Osteocyte (in vitro differentiated cells): ENCODE results near the gene ANKS1B. TPM values are rescaled to one million over a fixed set of nuclear protein-coding genes. Genes with fewer than 3 reads are reported as not detected.
A peak's percentile ranks its signal among the peaks of the same experiment; 100 is the strongest.

Source experiments
- DNase-seq: peaks from one replicate; pipeline ENCODE4 v3.0.0; 2021; ENCODE audit warnings: mixed read lengths; ENCODE audit not compliant: unreplicated experiment; ENCODE audit errors: extremely low spot score
- H3K27ac Mint-ChIP-seq: one replicate; pipeline ENCODE4 v1.8.0; 2021; ENCODE audit warnings: mild to moderate bottlenecking, mixed read lengths; ENCODE audit not compliant: unreplicated experiment
- H3K27me3 Mint-ChIP-seq: one replicate; pipeline ENCODE4 v1.8.0; 2021; ENCODE audit warnings: mixed read lengths; ENCODE audit not compliant: unreplicated experiment
- H3K36me3 Mint-ChIP-seq: one replicate; pipeline ENCODE4 v1.8.0; 2021; ENCODE audit warnings: mixed read lengths; ENCODE audit not compliant: unreplicated experiment
- H3K4me1 Mint-ChIP-seq: one replicate; pipeline ENCODE4 v1.8.0; 2021; ENCODE audit warnings: mixed read lengths; ENCODE audit not compliant: unreplicated experiment
- H3K4me3 Mint-ChIP-seq: one replicate; pipeline ENCODE4 v1.8.0; 2021; ENCODE audit warnings: mild to moderate bottlenecking, moderate library complexity, mixed read lengths; ENCODE audit not compliant: unreplicated experiment
- H3K9me3 Mint-ChIP-seq: one replicate; pipeline ENCODE4 v1.8.0; 2021; ENCODE audit warnings: mixed read lengths; ENCODE audit not compliant: unreplicated experiment
- total RNA-seq: library from RNA; stranded (reverse); gene quantifications from 2 replicates; pipeline ENCODE4 v1.2.1, GENCODE V29; 2021
- TF ChIP-seq, protein P1 (sequence below): fragments of 200-600 bp; sonication (generic); IDR thresholded peaks from 2 replicates; pipeline ENCODE4 v1.5.0; 2021; ENCODE audit warnings: antibody characterized with exemption, mild to moderate bottlenecking, moderate library complexity

Gene ANKS1B
- total RNA-seq, 1 donor from 2014 or later: 0.70 TPM

GRCh38 chr12:98754095-98754494 lies 1230.6 kb downstream of the ANKS1B start:
- TF ChIP-seq, protein P1, sequence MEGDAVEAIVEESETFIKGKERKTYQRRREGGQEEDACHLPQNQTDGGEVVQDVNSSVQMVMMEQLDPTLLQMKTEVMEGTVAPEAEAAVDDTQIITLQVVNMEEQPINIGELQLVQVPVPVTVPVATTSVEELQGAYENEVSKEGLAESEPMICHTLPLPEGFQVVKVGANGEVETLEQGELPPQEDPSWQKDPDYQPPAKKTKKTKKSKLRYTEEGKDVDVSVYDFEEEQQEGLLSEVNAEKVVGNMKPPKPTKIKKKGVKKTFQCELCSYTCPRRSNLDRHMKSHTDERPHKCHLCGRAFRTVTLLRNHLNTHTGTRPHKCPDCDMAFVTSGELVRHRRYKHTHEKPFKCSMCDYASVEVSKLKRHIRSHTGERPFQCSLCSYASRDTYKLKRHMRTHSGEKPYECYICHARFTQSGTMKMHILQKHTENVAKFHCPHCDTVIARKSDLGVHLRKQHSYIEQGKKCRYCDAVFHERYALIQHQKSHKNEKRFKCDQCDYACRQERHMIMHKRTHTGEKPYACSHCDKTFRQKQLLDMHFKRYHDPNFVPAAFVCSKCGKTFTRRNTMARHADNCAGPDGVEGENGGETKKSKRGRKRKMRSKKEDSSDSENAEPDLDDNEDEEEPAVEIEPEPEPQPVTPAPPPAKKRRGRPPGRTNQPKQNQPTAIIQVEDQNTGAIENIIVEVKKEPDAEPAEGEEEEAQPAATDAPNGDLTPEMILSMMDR: no peak
- Mint-ChIP-seq H3K27me3 (no peaks in the 10 kb centered on the region), H3K4me3 (no peak overlapping the region), H3K36me3 (no peaks in the 10 kb centered on the region), H3K27ac (no peak overlapping the region), H3K4me1 (peaks cover 18% of the 10 kb centered on the region), H3K9me3 (peaks cover 5% of the 10 kb centered on the region)
- no peak for DNase-seq

DNA sequence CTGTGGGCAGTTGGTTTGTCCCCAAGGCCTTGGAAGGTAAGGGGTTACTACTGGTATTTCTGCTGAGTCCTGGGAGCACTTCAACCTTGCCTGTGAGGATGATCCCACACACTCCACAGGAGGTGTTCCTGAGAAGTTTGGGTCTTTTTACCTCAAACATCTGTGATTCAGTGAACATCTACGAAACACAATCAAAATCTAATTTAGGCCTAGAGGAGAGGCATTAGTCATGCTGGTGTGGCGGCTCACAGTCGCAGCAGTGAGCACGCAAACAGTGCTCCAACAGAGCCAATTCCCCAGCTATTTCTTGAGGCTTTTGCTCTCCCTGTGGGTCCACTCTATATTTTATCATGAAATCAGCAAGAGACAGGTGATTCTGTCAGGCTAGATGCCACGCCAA lies 1232.0 kb downstream of the ANKS1B start:
- H3K4me1 Mint-ChIP-seq: peaks cover 18% of the 10 kb centered on the region
- TF ChIP-seq, protein P1: no peak
- H3K9me3 Mint-ChIP-seq: peaks cover 5% of the 10 kb centered on the region
- H3K27ac Mint-ChIP-seq: peak overlapping the region; percentile 58
- H3K27me3 Mint-ChIP-seq: no peaks in the 10 kb centered on the region
- DNase-seq: no peak
- no peaks in the 10 kb centered on the region for H3K36me3 Mint-ChIP-seq
- no peak overlapping the region for H3K4me3 Mint-ChIP-seq

- Mint-ChIP-seq H3K4me1 (peaks cover 18% of the 10 kb centered on the region), H3K9me3 (peaks cover 5% of the 10 kb centered on the region)
These were observed 1233.1 kb downstream of the ANKS1B start for GRCh38 chr12:98751580-98752115.

DNA sequence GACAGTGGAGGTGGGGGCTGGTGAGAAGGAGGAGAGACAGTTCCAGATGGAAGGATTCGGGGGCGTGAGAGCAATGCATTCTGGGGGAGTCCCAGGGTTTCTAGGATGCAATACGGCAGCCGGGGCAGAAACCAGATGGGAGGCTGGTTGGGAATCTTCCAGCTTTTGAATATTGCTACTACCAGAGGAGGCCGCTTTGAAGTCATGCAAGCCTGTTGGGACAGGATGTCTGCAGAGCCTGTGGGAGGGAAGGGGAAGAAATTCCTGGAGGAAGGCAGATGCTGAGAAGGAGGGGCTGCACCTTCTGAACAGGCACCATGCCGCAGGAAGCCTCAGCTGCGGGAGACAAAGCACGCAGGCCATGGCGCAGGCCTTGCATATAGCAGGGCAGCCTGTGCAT lies 1234.2 kb downstream of the ANKS1B start:
- H3K27ac Mint-ChIP-seq: no peak overlapping the region
- peaks cover 14% of the 10 kb centered on the region for H3K4me1 Mint-ChIP-seq
- H3K9me3 Mint-ChIP-seq: no peaks in the 10 kb centered on the region
- TF ChIP-seq, protein P1: no peak
- DNase-seq: no peak
- H3K4me3 Mint-ChIP-seq: no peak overlapping the region
- H3K27me3 Mint-ChIP-seq: peaks cover 4% of the 10 kb centered on the region
- H3K36me3 Mint-ChIP-seq: no peaks in the 10 kb centered on the region

More at GRCh38 chr12:98751580-98752115, 1233.1 kb downstream of the ANKS1B start:
- peaks cover 3% of the 10 kb centered on the region for H3K27me3 Mint-ChIP-seq
- no peak overlapping the region for H3K4me3 Mint-ChIP-seq
- DNase-seq: no peak
- TF ChIP-seq, protein P1: no peak
- no peaks in the 10 kb centered on the region for H3K36me3 Mint-ChIP-seq
- no peak overlapping the region for H3K27ac Mint-ChIP-seq

GRCh38 chr12:98748463-98748862 lies 1236.3 kb downstream of the ANKS1B start:
- no peak overlapping the region for H3K4me3 Mint-ChIP-seq
- no peaks in the 10 kb centered on the region for H3K9me3 Mint-ChIP-seq
- TF ChIP-seq, protein P1: no peak
- no peaks in the 10 kb centered on the region for H3K36me3 Mint-ChIP-seq
- H3K27ac Mint-ChIP-seq: no peak overlapping the region
- no peak for DNase-seq
- H3K4me1 Mint-ChIP-seq: peaks cover 9% of the 10 kb centered on the region
- H3K27me3 Mint-ChIP-seq: peaks cover 4% of the 10 kb centered on the region
